GM18873 (cell line): ENCODE data around the gene GZMB.
"Not testable (repeated sequence)": the region's sequence is repeated elsewhere in the genome, so short reads cannot be mapped to it uniquely, and the experiment has no call there.

Source experiments
- ATAC-seq: cut with Tn5 transposase; IDR thresholded peaks from one replicate; pipeline ENCODE4 v1.9.1; 2021; ENCODE audit warnings: mild to moderate bottlenecking, moderate library complexity, moderate number of reproducible peaks; ENCODE audit not compliant: unreplicated experiment, low FRiP score

The GZMB gene

DNA sequence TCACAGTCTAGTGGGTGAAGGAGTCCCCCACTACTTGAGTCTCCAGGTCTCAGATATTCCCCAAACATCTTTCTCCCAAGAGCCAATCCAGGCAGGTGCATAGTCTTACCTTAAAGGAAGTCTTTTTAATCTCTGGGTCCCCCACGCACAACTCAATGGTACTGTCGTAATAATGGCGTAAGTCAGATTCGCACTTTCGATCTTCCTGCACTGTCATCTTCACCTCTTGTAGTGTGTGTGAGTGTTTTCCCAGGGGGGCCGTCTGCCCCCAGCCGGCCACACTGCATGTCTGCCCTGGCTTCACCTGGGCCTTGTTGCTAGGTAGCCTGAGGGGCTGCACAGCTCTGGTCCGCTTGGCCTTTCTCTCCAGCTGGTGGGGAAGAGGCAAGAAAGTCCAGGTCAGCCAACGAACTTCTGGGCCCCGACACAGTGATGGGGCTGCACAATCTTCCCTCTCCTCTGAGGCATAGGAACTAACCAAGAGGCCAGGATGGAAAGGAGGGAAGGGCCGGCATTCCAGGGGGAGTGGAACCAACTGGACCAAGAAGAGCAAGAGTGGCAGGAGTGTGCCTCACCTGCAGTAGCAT is 2.1 kb downstream of the GZMB start:
- no peak for ATAC-seq

DNA sequence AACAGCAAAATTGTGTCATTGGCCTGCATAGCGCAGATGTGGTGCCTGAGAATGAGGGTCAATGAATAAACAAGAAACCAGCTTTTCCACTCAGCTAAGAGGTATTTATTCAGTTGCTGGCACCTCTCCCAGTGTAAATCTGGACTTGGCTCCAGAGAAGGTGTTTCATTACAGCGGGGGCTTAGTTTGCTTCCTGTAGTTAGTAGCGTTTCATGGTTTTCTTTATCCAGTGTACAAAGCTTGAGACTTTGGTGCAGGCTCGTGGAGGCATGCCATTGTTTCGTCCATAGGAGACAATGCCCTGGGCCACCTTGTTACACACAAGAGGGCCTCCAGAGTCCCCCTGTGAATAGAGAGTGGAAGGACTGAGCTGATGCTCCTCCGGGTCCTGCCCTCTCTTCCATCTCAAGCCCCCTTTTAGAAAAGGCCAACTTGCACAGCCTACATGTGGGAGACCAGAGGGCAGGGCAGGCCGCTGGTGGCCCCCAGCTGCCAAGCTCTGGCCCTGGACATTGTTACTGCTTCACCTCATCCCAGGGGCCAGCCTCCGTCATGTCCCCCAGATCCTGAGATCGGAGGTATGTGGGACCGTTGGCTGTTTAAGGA is 3.0 kb downstream of the GZMB start:
- ATAC-seq, result no peak

DNA sequence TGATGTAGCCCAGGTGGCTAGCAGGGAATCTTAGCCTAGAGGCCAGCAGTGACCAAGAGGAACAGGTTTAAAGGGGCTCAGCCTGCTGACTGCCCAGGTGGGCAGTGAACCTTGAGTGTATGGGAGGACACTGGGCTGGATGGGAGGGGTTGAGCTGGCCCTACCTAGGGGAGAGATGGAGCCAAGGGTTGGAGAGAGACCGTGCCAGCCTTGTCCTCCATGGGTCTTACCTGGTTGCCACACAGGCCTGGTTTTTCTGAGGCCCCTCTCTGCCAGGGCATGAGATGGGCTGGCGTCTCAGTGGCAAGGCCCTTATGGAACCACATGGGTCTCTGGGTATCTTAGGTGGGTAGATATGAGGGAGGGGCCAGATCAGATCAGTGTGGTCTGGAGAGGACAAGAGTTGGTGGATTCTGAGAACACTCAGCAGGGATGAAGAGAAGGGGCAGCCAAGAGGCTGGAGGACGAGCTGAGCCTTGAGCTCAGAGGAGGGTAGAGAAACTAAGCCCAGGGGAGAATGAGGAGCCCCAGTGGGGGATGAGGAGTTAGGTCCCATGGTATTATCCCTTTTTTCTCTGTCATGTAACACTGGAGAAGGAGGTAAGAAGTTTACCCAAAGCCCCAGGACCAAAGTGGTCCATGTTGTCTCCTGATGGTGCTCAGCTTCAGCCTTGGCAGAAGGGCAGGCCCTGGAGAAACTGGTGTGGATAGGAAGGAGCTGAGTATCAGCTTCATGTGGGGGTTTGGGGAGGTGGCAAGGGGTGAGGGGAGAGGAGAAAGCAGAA is 3.7 kb downstream of the GZMB start:
- ATAC-seq, result no peak

DNA sequence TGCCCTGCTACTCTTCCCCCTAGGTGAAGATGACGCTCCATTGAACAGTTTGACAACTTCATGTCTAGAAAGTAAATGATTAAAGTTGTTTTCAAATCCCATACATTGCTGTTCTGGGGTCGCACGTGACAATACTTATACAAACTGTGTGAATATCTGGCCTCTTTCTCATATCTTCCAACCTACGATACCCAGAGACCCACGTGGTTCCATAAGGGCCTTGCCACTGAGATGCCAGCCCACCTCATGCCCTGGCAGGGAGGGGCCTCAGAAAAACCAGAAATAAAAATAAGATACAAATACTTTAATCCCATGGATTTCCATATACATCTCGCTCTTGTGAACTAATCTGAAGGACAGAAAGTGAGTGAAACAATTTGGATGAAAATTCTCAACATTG is 4.5 kb downstream of the GZMB start:
- ATAC-seq, result no peak

DNA sequence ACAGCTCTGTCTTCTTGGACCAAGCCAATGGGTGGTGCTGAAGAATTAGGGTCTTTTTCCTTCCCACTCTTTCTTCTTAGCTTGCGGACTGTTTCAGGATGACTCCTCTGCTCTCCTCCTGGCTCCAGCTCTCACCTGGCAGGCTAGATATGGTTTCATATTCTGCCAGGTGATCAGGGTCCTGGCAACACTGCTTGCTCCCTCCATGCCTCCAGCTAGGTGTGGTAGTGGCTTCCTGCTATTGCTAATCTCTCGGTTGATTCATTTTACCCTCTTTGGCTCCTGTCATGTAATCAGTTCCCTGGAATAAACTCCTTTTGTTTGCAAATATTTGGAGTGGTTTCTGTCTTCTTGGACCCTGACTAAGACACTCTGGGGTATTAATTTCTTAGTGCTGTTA is 20.2 kb downstream of the GZMB start:
- ATAC-seq, result no peak

DNA sequence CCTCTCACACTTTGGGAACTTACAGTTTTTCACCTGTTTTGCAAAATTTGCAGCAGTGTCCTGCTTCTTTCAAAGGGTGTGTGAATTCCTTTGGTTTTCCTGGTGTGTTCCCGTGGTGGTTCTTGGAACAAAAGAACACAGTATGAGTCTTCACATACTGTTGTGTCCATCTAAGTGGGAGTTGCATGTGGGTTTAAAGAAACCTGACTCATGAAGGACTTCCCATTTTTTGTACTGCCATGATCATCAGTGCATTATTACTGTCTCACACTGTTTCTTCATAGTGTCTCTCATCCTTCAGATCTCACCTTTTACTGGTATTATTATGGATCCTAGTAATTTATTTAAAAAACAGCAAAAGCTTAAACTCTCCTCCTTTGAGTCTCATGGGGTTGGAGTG is 20.7 kb downstream of the GZMB start:
- ATAC-seq, result no peak

DNA sequence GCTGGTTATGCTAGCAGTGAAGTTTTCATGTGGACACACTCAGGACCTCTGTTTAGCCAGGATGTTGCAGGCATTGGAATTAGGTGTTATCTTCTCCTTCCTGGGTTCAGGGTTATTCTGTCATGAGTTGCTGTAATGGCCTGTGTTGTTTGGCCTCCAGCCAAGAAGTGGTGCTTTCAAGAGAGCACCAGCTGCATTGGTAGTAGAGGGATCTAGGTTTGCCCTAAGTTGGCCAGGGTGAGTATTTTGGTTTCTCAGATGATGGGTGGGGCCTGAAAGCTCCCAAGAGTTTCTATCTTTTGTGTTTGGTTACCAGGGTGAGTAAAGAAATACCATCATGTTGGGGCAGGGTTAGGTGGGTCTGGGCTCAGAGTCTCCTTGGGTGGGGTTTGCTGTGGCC is 21.8 kb downstream of the GZMB start:
- no peak for ATAC-seq

DNA sequence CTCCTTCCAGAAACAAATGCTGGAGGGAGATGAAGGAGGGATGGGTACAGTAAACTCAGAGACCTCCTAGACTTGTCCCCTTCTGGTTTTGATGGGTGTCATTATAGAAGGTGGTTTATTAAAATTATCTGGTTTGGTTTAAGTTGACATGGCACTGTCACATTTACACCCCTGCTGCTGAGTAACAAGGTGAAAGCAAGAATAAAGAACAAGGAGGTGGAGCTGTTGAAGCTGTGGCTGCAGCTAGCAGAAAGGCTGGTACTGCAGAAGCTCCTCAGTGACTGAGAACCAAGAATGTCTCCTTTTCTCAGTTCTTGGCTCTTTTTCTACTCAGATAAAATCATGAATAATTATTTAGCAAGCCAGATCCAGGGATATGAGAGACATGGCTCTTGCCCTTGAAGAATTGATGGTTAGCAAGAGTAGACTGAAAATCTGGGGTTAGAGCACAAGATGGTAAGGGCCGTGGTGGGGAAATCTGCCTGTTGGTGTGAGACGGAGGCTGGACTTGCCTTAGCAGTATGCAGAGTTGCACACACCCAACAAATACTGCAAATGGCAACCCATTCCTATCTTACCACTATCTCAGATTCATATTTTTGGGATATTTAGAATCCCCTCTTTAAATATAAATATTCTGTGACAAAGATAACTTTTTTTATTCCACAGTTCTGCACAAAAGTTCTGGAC is 24.2 kb downstream of the GZMB start, which contains the start of gene GZMH:
TSS of gene GZMH (minus strand) at position 31 of the 690 bp plus-strand sequence. CDS start 72 bp downstream, outside the sequence.
- ATAC-seq, result no peak

DNA sequence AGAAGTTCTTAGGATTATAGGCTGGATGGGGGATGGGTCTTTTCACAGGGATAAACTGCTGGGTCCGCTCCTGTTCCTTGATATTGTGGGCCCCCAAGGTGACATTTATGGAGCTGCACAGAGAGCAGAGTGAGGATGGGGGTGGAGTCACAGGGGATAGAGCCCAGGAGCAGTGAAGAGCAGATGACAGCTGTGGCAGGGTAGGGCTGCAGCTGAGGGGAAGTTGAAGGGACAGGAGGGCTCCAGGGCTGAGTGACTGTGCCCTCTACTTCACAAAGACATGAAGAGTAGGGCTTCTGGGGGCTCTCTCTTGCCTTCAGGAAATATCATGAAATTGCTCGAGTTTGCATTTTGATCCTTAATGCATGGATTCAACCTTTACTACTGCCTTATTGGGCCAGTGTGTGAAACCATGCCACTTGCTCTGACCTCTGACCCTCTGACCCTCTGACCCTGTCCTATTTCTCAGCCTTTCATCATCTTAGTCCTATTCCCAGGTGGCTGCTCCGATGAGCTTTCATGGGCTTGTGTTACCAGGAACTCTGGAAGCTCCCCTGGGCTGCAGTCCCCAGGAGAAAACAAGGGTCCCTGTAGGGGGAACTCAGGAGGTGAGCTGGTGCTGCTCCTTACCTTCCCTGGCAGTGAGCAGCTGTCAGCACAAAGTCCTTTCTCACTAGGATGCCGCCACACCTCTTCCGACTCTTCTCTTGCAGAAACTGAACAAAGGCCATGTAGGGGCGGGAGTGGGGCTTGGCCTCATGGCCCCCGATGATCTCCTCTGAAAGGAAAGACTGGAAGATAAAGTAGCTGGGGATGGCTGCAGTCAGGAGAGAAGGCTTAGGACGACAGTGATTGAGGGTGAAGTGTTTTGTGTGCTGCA is 26.1 kb downstream of the GZMB start:
- ATAC-seq, result no peak

DNA sequence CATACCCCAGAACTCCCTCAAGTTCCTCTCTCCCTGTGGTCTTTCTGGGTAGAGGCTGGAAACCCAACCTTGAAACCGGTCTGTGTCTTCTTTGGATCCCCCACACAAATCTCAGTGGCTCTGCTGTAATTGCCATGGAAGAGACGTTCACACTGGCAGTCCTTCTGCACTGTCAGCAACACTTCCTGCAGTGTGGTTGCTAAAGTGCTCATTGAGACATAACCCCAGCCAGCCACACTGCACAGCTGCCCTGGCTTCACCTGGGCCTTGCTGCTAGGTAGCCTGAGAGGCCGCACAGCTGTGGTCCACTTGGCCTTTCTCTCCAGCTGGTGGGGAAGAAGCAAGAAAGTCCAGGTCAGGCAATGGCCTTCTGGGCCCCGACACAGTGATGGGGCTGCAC is 26.9 kb downstream of the GZMB start:
- ATAC-seq, result no peak

DNA sequence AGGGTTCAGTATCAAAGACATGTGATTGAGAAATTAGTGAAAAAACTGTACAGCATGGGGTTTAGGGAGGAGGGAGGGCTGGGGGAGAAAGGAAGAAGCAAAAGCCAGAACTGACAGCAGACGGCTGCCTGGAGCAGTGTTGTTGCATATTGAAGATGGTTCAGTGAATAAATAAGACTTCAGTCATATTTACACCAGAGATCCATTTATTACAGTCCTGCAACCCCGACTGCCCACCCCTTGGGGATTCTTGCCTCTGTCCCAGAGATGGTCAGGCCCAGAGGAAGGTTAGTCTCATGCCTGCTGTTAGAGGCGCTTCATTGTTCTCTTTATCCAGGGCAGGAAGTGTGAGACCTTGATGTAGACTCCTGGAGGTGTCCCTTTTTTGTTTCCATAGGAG is 27.7 kb downstream of the GZMB start:
- ATAC-seq, result no peak

DNA sequence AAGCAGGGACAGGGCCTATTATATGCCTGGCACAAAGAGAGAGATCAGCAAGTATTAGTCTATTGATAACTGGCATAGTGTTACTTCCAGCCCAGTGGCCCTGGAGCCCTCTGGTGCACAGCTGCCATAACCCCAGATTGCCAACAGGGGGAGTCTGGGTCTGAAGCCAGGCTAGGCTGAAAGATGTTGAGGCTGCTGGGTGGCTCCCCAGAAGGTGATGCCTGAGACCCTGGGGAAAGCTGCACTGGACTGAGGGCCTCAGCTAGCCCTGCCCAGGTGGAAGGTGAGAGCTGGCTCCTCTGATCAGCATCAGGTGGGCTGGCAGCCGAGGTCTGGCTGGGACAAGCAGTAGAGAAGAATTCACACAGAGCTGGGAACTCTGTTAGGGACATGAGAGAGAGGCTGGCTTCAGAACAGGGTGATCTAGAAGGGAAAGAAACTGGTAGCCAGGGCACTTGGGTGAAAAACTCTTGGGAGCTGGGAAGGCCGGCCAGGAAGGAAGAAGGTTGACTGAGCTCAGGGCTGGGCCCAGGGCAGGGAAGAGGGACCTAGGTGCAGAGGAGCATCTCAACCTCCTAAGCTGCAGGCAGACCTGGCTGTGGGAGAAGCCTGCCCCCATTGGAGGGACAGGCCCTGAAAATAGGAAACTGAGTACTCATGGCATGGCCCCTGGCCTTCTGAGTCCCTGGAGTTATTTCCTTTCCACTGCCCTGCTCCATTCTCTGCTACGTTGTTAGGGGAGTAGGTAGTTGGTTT is 28.4 kb downstream of the GZMB start:
- ATAC-seq, result peak; percentile 83

DNA sequence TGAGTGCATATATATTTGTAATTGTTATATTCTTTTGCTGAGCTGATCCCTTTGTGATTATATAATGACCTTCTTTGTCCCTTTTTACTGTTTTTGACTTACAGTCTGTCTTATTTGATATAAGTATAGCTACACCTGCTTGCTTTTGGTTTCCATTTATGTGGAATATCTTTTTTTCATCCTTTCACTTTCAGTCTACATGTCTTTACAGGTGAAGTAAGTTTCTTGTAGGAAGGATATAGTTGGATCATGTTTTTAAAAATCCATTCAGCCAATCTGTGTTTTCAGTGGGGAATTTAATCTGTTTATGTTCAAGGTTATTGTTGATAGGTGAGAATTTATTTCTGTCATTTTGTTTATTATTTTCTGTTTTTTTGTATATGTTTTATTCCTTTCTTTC is 36.6 kb downstream of the GZMB start:
- ATAC-seq, result no peak

DNA sequence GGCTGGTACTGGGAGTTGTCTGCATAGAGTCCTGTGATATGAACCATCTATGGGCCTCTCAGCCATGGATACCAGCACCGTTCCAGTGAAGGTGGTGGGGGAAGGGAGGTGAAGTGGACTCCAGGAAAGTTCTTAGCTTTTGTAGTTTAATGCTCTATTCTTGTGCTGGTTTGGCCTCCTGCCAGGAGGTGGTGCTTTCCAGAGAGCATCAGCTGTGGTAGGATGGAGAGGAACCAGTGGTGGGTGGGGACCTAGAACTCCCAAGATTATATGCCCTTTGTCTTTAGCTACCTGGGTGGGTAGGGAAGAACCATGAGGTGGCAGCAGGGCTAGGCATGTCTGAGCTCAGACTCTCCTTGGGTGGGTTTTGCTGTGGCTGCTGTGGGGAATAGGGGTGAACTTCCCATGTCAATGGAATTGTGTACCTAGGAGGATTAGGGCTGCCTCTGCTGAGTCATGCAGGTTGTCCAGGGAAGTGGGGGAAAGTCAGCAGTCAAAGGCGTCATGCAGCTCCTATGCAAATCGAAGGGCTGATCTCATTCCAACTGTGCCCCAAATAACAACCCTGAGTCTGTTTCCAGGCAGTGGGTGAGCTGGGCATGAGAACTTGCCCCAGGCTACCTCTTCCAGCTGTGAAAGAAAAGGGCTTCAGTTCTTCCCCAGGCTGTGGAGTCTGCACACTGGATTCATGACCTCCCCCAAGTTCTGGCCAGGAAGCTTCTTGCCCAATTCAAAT is 38.7 kb downstream of the GZMB start:
- ATAC-seq, result no peak

DNA sequence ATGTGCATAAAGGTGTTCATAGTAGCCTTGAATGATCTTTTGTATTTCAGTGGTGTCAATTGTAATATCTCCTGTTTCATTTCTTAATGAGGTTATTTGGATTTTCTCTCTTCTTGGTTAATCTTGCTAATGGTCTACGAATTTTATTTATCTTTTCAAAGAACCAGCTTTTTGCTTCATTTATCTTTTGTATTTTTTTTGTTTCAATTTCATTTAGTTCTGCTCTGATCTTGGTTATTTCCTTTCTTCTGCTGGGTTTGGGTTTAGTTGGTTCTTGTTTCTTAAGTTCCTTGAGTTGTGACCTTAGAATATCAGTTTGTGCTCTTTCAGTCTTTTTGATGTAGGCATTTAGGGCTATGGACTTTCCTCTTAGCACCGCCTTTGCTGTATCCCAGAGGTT is 43.0 kb downstream of the GZMB start:
- ATAC-seq, result not testable (repeated sequence)

DNA sequence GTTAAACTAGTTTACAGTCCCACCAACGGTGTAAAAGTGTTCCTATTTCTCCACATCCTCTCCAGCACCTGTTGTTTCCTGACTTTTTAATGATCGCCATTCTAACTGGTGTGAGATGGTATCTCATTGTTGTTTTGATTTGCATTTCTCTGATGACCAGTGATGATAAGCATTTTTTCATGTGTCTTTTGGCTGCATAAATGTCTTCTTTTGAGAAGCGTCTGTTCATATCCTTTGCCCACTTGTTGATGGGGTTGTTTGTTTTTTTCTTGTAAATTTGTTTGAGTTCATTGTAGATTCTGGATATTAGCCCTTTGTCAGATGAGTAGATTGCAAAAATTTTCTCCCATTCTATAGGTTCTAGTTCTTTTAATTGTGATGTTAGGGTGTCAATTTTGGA is 49.6 kb downstream of the GZMB start:
- not testable (repeated sequence) for ATAC-seq
